SK-MEL-5 (cell line): ENCODE data around the gene REG1A. TPM values are rescaled to one million over a fixed set of nuclear protein-coding genes. Genes with fewer than 3 reads are reported as not detected.

ENCODE experiments used
- DNase-seq: peaks from one replicate; pipeline ENCODE4 v3.0.0-alpha.2; 2016; ENCODE audit warnings: low read depth, low spot score
- in situ Hi-C: cut with HindIII; loops from 2 replicates; pipeline ENCODE4 v1.10.0; 2016; ENCODE audit warnings: low sequenced_read_pairs, high pct_unique_total_duplicates, low pct_unique_long_range_greater_than_20kb
- polyA plus RNA-seq, 2 experiments: library from polyadenylated mRNA; depleted of rRNA; stranded (reverse); fragments of >200 nt; gene quantifications; 2 replicates each; pipeline ENCODE4 v1.2.3, GENCODE V29; 2015
- total RNA-seq: library from RNA; depleted of rRNA; stranded (reverse); fragments of >200 nt; shearing (Covaris generic); gene quantifications from 2 replicates; pipeline ENCODE4 v1.2.3, GENCODE V29; 2014; rRNA removed

Gene REG1A
- not detected in 2 replicates for total RNA-seq
- polyA plus RNA-seq (2015; cell fraction: cytosol; rRNA removed) = 0.25 TPM in 1 of 2 replicates, not detected in the other
- polyA plus RNA-seq (2015; cell fraction: nucleus; rRNA removed) = 0.52 TPM in 1 of 2 replicates, not detected in the other

GRCh38 chr2:79120194-79120713, at the start of gene REG1A:
TSS of gene REG1A (plus strand) at chr2:79120488. CDS start at chr2:79120862, 374 bp downstream.
- in situ Hi-C loops = no loop called here
- no peak for DNase-seq

- in situ Hi-C loops = no loop called here
- DNase-seq = no peak
Measured at GRCh38 chr2:79071078-79071477, 49.2 kb upstream of the REG1A start.

GRCh38 chr2:79082987-79083386, 37.3 kb upstream of the REG1A start:
- in situ Hi-C loops = no loop called here
- no peak for DNase-seq

GRCh38 chr2:79083597-79084251, 36.6 kb upstream of the REG1A start:
- in situ Hi-C loops = no loop called here

GRCh38 chr2:79084495-79085135, 35.7 kb upstream of the REG1A start:
- in situ Hi-C loops = no loop called here
- no peak for DNase-seq

More at GRCh38 chr2:79083597-79084251, 36.6 kb upstream of the REG1A start:
- DNase-seq = no peak

GRCh38 chr2:79085382-79085781, 34.9 kb upstream of the REG1A start:
- in situ Hi-C loops = no loop called here
- DNase-seq = no peak

GRCh38 chr2:79086255-79086654, 34.0 kb upstream of the REG1A start:
- no peak for DNase-seq
- in situ Hi-C loops = no loop called here

- no peak for DNase-seq
- in situ Hi-C loops = no loop called here
Measured at GRCh38 chr2:79087785-79088364, 32.4 kb upstream of the REG1A start, which contains the start of gene REG1B. TSS of gene REG1B (minus strand) at chr2:79087993. CDS start at chr2:79087612, 381 bp downstream.

GRCh38 chr2:79090693-79091092, 29.6 kb upstream of the REG1A start:
- no peak for DNase-seq
- in situ Hi-C loops = no loop called here

GRCh38 chr2:79097843-79098242, 22.4 kb upstream of the REG1A start:
- no peak for DNase-seq
- in situ Hi-C loops = no loop called here

GRCh38 chr2:79099140-79099686, 21.1 kb upstream of the REG1A start:
- in situ Hi-C loops = no loop called here
- DNase-seq = no peak

GRCh38 chr2:79100285-79100684, 20.0 kb upstream of the REG1A start:
- in situ Hi-C loops = no loop called here

GRCh38 chr2:79101024-79101423, 19.3 kb upstream of the REG1A start:
- no peak for DNase-seq
- in situ Hi-C loops = no loop called here

More at GRCh38 chr2:79100285-79100684, 20.0 kb upstream of the REG1A start:
- DNase-seq = no peak

- no peak for DNase-seq
- in situ Hi-C loops = no loop called here
Measured at GRCh38 chr2:79103214-79103613, 17.1 kb upstream of the REG1A start.

- no peak for DNase-seq
- in situ Hi-C loops = no loop called here
Measured at GRCh38 chr2:79105259-79105658, 15.0 kb upstream of the REG1A start.

GRCh38 chr2:79112269-79112668, 8.0 kb upstream of the REG1A start:
- no peak for DNase-seq
- in situ Hi-C loops = no loop called here

GRCh38 chr2:79114797-79115494, 5.3 kb upstream of the REG1A start:
- in situ Hi-C loops = no loop called here
- DNase-seq = no peak
